COLO668 (cell line): ENCODE measurements around the gene JARID2.

Source experiments
- DNase-seq: peaks from one replicate; lab custom pipeline; 2025; ENCODE audit not compliant: unreplicated experiment; lab: John Stamatoyannopoulos, UW

JARID2 gene

GRCh38 chr6:15556711-15557110 lies 310.8 kb downstream of the JARID2 start:
- no peak for DNase-seq

- no peak for DNase-seq
Measured at GRCh38 chr6:15557174-15557573, 311.3 kb downstream of the JARID2 start.

- DNase-seq, result no peak
Measured at GRCh38 chr6:15560713-15561112, 314.8 kb downstream of the JARID2 start.

- no peak for DNase-seq
Measured at GRCh38 chr6:15561447-15562199, 315.8 kb downstream of the JARID2 start.

- no peak for DNase-seq
Measured at GRCh38 chr6:15562977-15563376, 317.1 kb downstream of the JARID2 start.

GRCh38 chr6:15569035-15569995 lies 323.4 kb downstream of the JARID2 start:
- DNase-seq, result no peak

GRCh38 chr6:15570171-15570570 lies 324.3 kb downstream of the JARID2 start:
- no peak for DNase-seq
